SU-DHL-6 (cell line): Measurements from ENCODE around the gene UBE2O.

Experiments used
- H2AFZ ChIP-seq: fragments of 200-600 bp; sonication (generic); 2 replicates; pipeline ENCODE4 v1.6.1; 2014; ENCODE audit warnings: low read depth, mild to moderate bottlenecking, moderate library complexity, mixed read lengths, antibody characterized with exemption, low read length; ENCODE audit not compliant: severe bottlenecking
- H3F3A ChIP-seq: fragments of 200-600 bp; shearing (Covaris generic); 2 replicates; pipeline ENCODE4 v1.6.0; 2016; ENCODE audit warnings: antibody characterized with exemption, mild to moderate bottlenecking; ENCODE audit not compliant: insufficient read depth
- H3K27ac ChIP-seq: fragments of 200-600 bp; sonication (generic); 2 replicates; pipeline ENCODE4 v1.5.1; 2016; ENCODE audit warnings: low read depth, mild to moderate bottlenecking, low read length, moderate library complexity, mixed read lengths
- H3K27me3 ChIP-seq: fragments of 200-600 bp; sonication (generic), shearing (Covaris generic); 2 replicates; pipeline ENCODE4 v1.6.0; 2014; ENCODE audit warnings: mild to moderate bottlenecking, low read length
- H3K36me3 ChIP-seq: fragments of 200-600 bp; sonication (generic); 2 replicates; pipeline ENCODE4 v1.6.1; 2014; ENCODE audit warnings: mild to moderate bottlenecking, low read length, mixed read lengths
- H3K4me2 ChIP-seq: fragments of 300-600, 200-600 bp; shearing (Covaris generic), sonication (generic); 2 replicates; pipeline ENCODE4 v1.6.0; 2014; ENCODE audit warnings: low read length, low read depth, mild to moderate bottlenecking; ENCODE audit not compliant: poor library complexity, severe bottlenecking
- H3K4me3 ChIP-seq: fragments of 200-600 bp; sonication (generic); 2 replicates; pipeline ENCODE4 v1.5.1; 2014; ENCODE audit warnings: antibody characterized with exemption, low read length, mild to moderate bottlenecking, mixed read lengths; ENCODE audit not compliant: insufficient read depth, poor library complexity, severe bottlenecking
- H3K79me2 ChIP-seq: fragments of 200-600 bp; sonication (generic); 2 replicates; pipeline ENCODE4 v1.6.1; 2014; ENCODE audit warnings: mild to moderate bottlenecking, low read length, moderate library complexity; ENCODE audit not compliant: insufficient read depth
- H3K9ac ChIP-seq: fragments of 200-600 bp; sonication (generic); 2 replicates; pipeline ENCODE4 v1.7.0; 2014; ENCODE audit warnings: mild to moderate bottlenecking, low read length
- H3K9me2 ChIP-seq: fragments of 200-600 bp; sonication (generic); replicated peaks from 2 replicates; pipeline ENCODE4 v1.6.1; 2014; ENCODE audit warnings: low read length; ENCODE audit not compliant: insufficient read depth
- H3K9me3 ChIP-seq: fragments of 200-600 bp; sonication (generic); 2 replicates; pipeline ENCODE4 v1.6.1; 2014; ENCODE audit warnings: low read length, mixed read lengths; ENCODE audit not compliant: insufficient read depth
- H4K20me1 ChIP-seq: fragments of 200-600 bp; sonication (generic); 2 replicates; pipeline ENCODE4 v1.6.1; 2014; ENCODE audit warnings: low read depth, mild to moderate bottlenecking, antibody characterized with exemption, low read length, moderate library complexity, mixed read lengths
- CTCF ChIP-seq: fragments of 200-600 bp; sonication (generic); IDR thresholded peaks from one replicate; pipeline ENCODE4 v1.5.1; 2017; ENCODE audit warnings: antibody characterized with exemption, mild to moderate bottlenecking, low read length, moderate library complexity; ENCODE audit not compliant: insufficient read depth, poor library complexity, severe bottlenecking
- EZH2phosphoT487 ChIP-seq: fragments of 200-600 bp; sonication (generic), shearing (Covaris generic); conservative IDR thresholded peaks from 2 replicates; pipeline ENCODE4 v1.6.1; 2018; ENCODE audit warnings: mild to moderate bottlenecking, antibody characterized with exemption, low read length, moderate library complexity, mixed read lengths

UBE2O gene

GRCh38 chr17:76492989-76493501 is 40.1 kb upstream of the UBE2O start:
- Histone ChIP-seq H2AFZ (no peak overlapping the region), H3K9ac (peak overlapping the region; percentile 60), H3F3A (peaks cover 30% of the 10 kb centered on the region), H3K4me3 (peak overlapping the region; percentile 12), H3K27me3 (no peaks in the 10 kb centered on the region), H3K79me2 (peaks cover 9% of the 10 kb centered on the region), H3K36me3 (no peaks in the 10 kb centered on the region), H4K20me1 (no peaks in the 10 kb centered on the region), H3K9me2 (no peaks in the 10 kb centered on the region), H3K27ac (peak overlapping the region; percentile 90), H3K9me3 (no peaks in the 10 kb centered on the region), H3K4me2 (peak overlapping the region; percentile 59)
- TF ChIP-seq EZH2phosphoT487 = no peak
- no peak for TF ChIP-seq CTCF

- H3K4me3 ChIP-seq = peak overlapping the region; percentile 12
- peaks cover 33% of the 10 kb centered on the region for H3F3A ChIP-seq
- no peaks in the 10 kb centered on the region for H3K9me2 ChIP-seq
- H4K20me1 ChIP-seq = no peaks in the 10 kb centered on the region
- no peak overlapping the region for H2AFZ ChIP-seq
- TF ChIP-seq EZH2phosphoT487 = no peak
- no peak for TF ChIP-seq CTCF
- H3K27ac ChIP-seq = peak overlapping the region; percentile 90
- peak overlapping the region; percentile 60 for H3K9ac ChIP-seq
- H3K4me2 ChIP-seq = peak overlapping the region; percentile 59
- H3K27me3 ChIP-seq = no peaks in the 10 kb centered on the region
- H3K36me3 ChIP-seq = no peaks in the 10 kb centered on the region
- H3K9me3 ChIP-seq = no peaks in the 10 kb centered on the region
- peaks cover 2% of the 10 kb centered on the region for H3K79me2 ChIP-seq
Measured at GRCh38 chr17:76492123-76492988, 39.4 kb upstream of the UBE2O start.

- Histone ChIP-seq H3K79me2 (no peaks in the 10 kb centered on the region), H3K27ac (peak overlapping the region; percentile 90), H3K9ac (peak overlapping the region; percentile 60; the same call in 1 of the 2 replicates), H2AFZ (no peak overlapping the region), H3K36me3 (no peaks in the 10 kb centered on the region), H3K9me2 (no peaks in the 10 kb centered on the region), H4K20me1 (no peaks in the 10 kb centered on the region), H3K27me3 (no peaks in the 10 kb centered on the region), H3K4me2 (peak overlapping the region; percentile 59), H3K4me3 (no peak overlapping the region), H3K9me3 (no peaks in the 10 kb centered on the region), H3F3A (peaks cover 32% of the 10 kb centered on the region)
- no peak for TF ChIP-seq CTCF
- no peak for TF ChIP-seq EZH2phosphoT487
Measured at GRCh38 chr17:76491271-76492122, 38.5 kb upstream of the UBE2O start.
